DND-41 (cell line): ENCODE results near the gene SLC24A3.

Experiments used
- CTCF ChIP-seq: IDR thresholded peaks from 2 replicates; pipeline ENCODE4 v1.5.1; 2012; ENCODE audit warnings: borderline replicate concordance, low read length, moderate library complexity, mild to moderate bottlenecking; ENCODE audit not compliant: poor library complexity, severe bottlenecking; ENCODE audit errors: extremely low read depth
- EZH2 ChIP-seq: IDR thresholded peaks from 3 replicates; pipeline ENCODE4 v1.6.1; 2012; ENCODE audit warnings: borderline replicate concordance, low read depth, mild to moderate bottlenecking, moderate library complexity, low read length, inconsistent platforms; ENCODE audit not compliant: severe bottlenecking

- no peak for TF ChIP-seq CTCF
- TF ChIP-seq EZH2: no peak
These were observed 62.7 kb downstream of the SLC24A3 start for GRCh38 chr20:19275038-19275629.
